CD4-positive, alpha-beta T cell treated with Interleukin-15 for 4 hours (primary cell): ENCODE results near the gene TNFRSF6B.

Experiments
- DNase-seq: peaks from one replicate; pipeline ENCODE4 v3.0.0-alpha.2; 2020; ENCODE audit warnings: low spot score

The TNFRSF6B gene

GRCh38 chr20:63697868-63698545 is 1.6 kb downstream of the TNFRSF6B start:
- no peak for DNase-seq

- peak; percentile 44 for DNase-seq
These were observed 2.5 kb downstream of the TNFRSF6B start for GRCh38 chr20:63698739-63699465.

DNA sequence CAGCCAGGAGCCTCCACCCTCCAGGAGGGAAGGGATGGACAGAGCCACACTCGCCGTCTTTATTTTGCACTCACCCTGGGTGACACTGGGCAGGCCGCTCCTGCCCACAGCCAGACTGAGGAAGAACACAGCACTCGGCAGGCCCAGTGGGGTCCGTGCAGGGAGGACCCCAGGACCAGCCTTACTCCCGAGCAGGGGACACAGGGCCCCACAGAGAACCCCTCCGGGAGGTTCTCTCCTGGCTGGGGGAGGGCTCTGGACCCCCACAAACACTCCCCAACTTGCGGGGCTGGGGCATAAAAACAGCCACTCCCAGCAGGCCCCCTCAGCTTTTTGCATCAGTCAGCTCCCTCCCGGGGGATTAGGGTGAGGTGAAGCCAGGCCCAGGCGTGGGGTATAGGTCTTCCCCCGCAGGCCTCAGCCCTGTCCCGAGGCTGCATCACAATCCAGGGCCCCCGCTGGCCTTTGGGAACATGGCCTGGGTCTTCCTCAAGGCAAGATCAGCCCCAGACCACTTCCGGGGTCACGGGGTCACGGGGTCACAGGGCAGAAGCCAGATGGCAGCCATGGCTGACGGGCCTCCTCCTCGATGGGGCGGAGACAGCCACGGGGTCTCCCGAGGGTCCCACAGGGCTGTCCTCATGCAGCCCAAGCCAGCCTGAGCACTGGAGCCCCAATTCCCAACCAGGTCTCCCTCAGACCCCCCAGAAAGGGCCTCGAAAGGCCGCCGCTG is 3.2 kb downstream of the TNFRSF6B start:
- DNase-seq, result no peak

- no peak for DNase-seq
These were observed 4.0 kb downstream of the TNFRSF6B start for GRCh38 chr20:63700199-63701050.

GRCh38 chr20:63701051-63701328 is 4.5 kb downstream of the TNFRSF6B start:
- no peak for DNase-seq

DNA sequence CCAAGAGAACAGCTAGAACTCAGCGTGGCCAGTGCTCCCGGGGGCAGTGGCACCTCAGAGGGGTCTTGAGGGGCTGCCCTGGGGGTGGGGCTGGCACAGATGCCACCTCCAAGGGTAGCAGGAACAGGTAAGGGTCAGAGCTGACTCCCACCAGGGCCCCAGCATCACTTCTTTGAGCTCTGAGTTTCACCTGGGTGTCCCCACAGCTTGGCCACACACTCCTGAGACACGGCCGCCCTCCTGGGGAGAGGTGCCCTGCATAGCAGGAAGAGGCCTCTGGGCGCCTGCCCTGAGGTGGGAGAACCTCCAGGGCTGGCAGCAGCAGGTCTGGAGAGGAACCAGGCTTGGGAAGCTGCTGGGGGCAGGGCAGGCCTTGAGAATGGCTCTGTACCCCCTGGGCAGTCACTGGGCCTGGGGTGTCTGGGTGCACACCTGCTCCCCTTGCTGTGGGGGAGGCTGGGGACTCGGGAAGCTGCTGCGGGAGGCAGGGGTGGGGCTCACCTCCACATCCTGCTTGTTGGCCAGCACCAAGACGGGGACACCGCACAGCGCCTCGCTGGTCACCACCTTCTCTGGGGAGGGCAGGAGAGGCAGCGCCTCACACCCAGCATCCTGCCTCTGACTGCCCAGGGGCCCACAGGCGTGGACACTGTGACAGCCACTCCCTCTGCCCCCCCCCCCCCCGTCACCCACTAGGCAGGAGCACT is 5.0 kb downstream of the TNFRSF6B start:
- no peak for DNase-seq

DNA sequence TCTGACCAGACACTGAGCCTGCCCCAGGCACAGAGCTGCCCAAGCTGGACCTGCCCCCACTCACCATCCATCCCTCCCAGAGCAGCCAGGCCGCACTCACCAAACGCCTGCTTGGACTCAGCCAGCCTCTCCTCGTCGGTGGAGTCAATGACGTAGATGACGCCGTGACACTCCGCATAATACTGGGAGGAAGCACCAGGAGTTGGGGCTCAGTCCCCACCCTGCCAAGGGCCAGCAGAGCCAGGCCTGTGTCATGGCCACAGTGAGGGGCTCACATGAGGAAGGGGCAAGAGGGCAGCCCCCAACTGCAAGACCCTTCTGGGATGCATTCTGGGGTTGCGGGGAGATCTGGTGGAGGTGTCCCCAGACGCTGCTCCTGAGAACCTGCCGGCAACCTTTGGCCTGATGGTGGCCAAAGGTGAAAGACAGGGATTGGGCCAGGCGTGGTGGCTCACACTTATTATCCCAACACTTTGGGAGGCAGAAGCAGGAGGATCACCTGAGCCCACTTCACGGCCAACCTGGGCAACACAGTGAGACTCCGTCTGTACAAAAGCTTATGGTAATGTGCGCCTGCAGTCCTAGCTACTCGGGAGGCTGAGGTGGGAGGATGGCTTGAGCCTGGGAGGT is 5.7 kb downstream of the TNFRSF6B start:
- DNase-seq, result no peak

- DNase-seq, result no peak
These were observed 6.5 kb downstream of the TNFRSF6B start for GRCh38 chr20:63702751-63703470.

- DNase-seq, result no peak
These were observed 7.1 kb downstream of the TNFRSF6B start for GRCh38 chr20:63703471-63703975.

DNA sequence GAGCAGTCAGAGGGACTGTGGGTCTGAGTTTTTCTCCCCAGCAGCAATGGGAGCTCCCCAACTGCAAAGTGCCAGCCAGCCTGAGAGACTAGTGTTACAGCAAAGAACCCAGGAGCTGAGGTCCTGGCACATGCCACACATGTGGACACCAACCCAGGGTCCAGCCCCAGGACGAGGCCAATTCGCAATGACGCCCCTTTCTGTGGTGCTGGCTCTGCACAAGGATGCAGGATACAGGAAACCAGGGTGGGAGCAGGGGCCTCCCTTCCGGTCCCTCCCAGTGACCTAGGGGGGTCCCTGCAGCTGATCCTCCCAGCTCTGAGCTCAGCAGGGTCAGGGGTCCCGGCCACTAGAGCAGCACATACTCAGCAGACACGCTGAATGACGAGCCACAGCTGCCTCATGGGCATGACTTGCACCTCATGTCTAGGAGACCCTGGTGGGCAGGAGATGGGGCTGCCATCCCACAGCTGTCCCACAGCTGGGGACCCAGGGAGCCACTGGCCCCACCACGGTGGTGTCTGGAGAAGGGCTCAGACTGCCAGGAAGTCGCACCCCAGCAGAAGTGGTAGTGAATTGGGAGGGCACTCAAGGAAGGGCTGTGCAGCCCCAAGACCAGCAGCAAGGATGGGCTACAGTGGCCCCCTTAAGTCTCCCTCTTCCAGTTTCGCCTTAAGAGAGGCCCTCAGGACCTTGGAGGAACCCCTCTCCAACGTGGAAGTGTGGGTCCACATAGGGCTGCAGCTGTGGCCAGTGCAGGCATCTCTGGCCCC is 7.7 kb downstream of the TNFRSF6B start:
- no peak for DNase-seq

GRCh38 chr20:63704749-63705117 is 8.3 kb downstream of the TNFRSF6B start:
- no peak for DNase-seq

- no peak for DNase-seq
These were observed 9.0 kb downstream of the TNFRSF6B start for GRCh38 chr20:63705232-63706026.

- no peak for DNase-seq
These were observed 9.7 kb downstream of the TNFRSF6B start for GRCh38 chr20:63706027-63706695.

DNA sequence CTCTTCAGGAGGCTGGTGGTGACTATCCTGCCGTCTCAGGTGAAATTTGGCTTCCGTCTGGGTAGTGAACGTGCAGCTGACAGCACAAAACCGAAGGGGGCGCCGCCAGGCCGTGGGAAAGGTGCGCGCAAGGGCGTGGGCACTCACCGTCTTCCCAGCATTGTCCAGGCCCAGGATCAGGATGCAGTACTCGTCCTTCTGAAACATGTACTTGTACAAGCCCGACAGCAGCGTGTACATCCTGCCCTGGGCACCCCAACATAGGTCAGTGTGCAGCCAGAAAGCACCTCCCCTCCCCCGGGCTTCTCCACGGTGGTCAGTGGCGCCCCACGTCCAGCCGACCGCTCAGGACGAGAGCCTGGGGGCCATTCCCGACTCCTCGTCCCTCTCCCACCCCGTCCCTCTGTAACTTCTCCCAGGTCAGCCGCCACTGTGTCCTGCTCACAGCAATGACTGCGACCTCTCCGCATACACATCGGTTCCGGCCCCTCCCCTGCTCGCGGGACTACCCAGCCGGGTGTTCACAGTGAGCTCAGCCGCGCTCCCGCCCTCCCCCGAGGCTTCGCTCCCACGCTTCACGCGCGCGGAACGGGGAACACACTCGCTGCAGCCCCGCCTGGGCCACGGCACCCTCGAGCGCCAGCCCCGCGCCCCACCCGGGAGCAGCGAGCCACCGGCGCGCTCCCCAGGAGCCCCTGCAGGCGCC is 10.6 kb downstream of the TNFRSF6B start:
- DNase-seq, result peak; percentile 67

- peak; percentile 89 for DNase-seq
These were observed 11.3 kb downstream of the TNFRSF6B start, which contains the start of the genes ARFRP1 and ZGPAT for GRCh38 chr20:63707558-63708300. Gene ARFRP1, minus strand, starts transcription at chr20:63707976. Its CDS starts 885 bp downstream, at chr20:63707091. Gene ZGPAT, plus strand, starts transcription at chr20:63708039. Its CDS starts 542 bp downstream, at chr20:63708581.

- DNase-seq, result no peak
These were observed 12.1 kb downstream of the TNFRSF6B start for GRCh38 chr20:63708301-63709148.
